GM18909 (cell line): ENCODE results near the gene CHMP5.
"Not testable (repeated sequence)": the region's sequence is repeated elsewhere in the genome, so short reads cannot be mapped to it uniquely, and the experiment has no call there.

ENCODE experiments used
- ATAC-seq: cut with Tn5 transposase; IDR thresholded peaks from one replicate; pipeline ENCODE4 v1.9.1; 2021; ENCODE audit warnings: mild to moderate bottlenecking; ENCODE audit not compliant: unreplicated experiment, poor library complexity

CHMP5 gene

DNA sequence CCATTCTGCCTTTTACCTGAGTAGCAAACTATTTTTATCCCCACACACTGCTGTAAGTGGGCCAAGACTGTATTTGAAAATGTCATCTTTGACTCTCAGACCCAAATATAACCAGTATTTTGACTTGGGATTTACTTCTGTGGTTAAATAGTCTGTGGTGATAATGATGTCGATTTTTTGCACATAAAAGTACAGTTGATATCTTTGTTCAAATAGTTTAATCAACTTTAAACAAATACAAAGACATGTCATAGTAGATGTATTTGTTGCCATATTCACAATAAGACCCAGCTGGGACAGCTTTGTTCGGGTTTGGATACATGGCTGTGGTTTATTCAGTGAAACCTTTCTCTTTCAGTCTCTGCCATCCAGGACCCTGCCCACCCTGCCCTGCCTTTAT is 45.9 kb downstream of the CHMP5 start:
- ATAC-seq: no peak

DNA sequence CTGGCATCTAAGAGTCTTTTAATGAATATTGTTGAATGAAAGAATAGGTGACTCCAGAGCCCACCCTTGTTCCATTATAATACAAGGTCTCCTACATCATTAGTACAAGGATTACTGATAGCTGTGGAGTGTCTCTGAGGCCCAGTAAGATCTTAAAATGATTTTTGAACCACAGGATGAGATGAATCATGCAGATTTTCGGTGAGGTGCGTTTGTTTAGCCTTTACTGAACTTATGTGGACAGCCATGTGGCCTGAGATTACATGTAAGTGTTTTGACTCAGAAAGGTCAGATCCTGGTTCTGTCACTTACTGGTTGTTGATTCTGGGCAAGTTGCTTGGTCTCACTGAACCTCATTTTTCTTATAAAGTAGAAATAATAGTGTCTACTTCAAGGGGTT is 47.1 kb downstream of the CHMP5 start:
- no peak for ATAC-seq

DNA sequence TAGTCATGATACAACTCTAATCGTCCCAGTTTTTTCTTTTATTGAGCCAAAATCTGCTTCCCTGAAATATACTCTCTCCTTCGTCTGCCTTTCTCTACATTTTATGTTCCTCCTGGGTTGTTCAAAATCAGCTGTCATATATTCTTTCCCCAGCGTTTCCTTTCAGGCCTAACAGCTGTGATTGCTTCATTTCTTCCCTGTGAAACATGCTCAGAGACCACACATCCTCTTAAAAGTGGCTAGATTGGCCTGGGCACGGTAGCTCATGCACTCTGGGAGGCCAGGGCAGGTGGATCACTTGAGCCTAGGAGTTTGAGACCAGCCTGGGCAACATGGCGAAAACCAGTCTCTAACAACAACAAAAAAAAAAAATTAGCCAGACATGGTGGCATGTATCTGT is 50.5 kb downstream of the CHMP5 start:
- no peak for ATAC-seq

DNA sequence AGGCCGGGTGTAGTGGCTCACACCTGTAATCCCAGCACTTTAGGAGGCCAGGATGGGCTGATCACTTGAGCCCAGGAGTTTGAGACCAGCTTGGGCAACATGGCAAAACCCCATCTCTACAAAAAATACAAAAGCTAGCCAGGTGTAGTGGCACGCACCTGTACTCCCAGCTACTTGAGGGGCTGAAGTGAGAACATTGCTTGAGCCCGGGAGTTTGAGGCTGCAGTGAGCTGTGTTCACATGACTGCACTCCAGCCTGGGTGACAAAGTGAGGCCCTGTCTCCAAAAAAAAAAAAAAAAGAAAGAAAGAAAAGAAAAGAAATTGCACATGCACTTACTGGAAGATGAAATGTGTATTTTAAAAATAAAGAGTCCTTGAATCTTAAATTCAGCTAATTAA is 52.3 kb downstream of the CHMP5 start:
- not testable (repeated sequence) for ATAC-seq

DNA sequence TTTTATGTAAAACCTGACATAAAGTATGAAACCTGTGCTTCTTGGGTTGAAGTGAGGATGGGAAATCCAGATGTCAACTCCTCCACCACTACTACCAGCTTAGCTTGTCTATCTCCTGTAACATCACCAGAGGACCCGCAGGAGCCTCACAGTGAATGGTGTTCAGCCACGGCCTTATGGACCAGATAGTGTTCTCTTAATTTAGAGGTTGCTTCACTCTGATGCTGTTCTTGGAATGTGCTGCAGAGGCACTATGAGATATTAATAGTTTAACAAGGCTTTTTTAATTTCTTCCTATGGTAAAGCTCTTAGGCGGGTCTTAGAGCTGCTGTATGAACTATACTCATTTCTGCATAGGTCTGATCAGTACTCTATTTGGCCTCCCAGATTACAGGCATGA is 53.4 kb downstream of the CHMP5 start:
- ATAC-seq: no peak

DNA sequence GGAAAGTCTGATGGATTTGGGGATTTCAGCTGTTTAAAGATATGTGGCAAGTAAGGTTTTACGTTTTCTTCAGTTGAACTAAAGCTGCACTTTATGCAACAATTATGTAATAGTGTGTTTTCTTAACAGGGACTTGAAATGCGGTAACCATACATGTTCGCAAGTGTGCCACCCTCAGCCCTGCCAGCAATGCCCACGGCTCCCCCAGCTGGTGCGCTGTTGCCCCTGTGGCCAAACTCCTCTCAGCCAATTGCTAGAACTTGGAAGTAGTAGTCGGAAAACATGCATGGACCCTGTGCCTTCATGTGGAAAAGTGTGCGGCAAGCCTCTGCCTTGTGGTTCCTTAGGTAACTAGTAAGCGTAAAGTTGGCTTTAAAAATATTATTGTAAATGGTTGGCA is 53.9 kb downstream of the CHMP5 start:
- no peak for ATAC-seq

DNA sequence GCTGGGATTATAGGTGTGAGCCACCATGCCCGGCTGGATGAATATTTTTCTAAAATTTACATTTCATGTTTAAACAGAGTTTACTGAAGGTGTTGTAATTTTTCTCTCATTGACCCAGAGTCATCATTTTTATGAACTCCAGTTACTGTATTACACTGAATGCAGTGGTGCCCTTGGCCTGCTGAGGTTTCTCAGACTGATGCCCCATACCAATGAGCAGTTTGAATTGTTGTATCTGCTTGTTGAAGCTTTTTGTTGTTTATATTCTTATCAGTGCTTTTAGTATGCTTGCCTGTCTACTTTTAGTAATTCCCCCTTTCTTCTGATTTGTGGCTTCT is 55.4 kb downstream of the CHMP5 start:
- no peak for ATAC-seq

DNA sequence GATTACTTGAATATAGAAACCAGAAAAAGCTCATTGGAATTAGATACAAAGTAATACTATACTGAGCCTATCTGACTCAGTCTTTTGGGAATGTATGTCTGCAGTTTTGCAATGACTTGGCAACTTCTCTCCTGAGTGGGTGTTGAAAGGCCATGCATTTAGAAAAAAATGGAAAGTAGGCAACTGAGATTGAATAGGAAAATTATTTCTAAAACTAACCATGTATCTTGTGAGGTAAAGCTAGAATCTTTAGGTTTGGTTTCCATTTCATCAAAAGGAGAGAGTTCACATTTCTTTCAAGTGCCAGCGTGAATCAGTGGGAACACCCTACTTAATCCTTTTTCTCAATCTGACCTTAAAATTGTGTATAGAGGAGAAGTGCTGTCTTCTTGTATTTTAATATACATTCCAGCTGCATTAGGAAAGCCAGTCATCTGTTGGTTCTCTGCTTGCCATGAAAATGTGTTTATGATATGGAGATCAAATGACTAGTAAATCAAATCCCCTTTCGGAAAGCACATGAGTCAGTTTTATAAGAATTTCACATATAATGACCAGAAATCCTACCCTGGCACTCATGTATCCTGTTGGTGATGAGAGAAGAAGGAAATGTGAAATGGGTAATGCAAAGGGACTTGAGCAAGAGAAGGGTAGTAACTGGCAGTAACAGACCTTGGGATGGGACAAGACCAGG is 55.9 kb downstream of the CHMP5 start:
- no peak for ATAC-seq

DNA sequence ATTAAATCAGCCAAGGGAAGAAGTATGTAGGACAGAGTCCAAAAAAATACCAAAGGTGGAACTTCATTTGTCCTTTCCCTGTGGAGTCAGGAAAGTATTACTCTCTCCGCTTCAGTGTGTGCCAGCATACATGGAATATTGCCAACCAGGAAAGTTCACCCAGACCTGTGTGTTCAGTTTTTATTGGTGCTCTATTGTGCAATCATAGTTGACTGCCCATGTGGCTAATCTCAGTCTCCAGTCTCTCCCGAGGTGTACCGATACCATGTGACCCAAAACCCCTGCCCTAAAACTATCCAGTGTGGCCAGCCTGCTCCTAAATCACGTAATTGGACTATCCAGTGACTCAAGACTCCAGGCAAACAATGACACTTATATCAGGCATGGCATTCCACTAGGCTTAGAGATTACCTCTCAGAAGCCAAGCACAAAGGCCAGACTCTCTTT is 64.3 kb downstream of the CHMP5 start:
- ATAC-seq: no peak

DNA sequence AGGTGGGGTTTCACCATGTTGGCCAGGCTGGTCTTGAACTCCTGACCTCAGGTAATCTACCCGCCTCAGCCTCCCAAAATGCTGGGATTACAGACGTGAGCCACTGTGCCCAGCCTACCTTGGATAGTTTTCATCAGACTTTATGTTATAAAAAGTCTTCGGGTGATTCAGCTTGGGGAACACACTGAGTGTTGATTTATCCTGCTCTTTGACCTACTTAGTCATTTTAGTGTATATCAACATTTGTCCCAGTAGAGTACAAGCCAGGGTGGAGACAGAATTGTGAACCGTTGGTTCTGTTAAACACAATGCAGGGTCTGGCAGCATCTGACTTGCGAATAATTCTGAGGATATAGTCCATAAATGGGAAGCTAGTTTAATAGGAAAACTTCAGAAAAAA is 65.1 kb downstream of the CHMP5 start:
- no peak for ATAC-seq

DNA sequence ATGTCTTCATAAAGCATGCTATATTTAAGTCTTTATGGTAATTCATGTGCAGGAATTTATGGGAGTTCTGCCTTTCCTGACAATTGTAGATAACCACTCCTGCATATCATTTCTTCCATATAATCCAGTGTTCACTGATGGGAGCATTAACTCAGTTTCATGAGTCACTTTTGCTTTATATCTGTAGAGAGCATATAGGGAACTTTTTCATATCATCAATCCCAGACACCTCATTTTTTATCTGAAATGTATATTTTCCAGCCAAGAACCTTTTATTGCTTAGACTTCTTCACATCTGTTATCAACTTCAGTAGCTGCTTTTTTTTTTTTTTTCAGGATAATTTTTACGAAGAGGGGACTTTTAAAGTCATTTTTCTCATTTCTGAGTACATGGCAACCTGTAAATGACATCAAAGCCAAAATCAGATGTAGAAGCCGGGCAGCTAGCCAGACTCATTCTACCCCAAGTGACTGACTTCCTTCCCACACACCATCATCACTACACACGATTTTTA is 66.6 kb downstream of the CHMP5 start:
- ATAC-seq: no peak
